GM06990 (cell line): ENCODE results near the gene FLNB.

Experiments used
- DNase-seq: peaks from one replicate; pipeline ENCODE4 v3.0.0-alpha.2; 2011; ENCODE audit not compliant: insufficient read length; ENCODE audit errors: extremely low read depth
- H3K27me3 ChIP-seq: replicated peaks from 2 replicates; pipeline ENCODE4 v1.6.0; 2011; ENCODE audit warnings: low read length; ENCODE audit not compliant: control insufficient read depth, insufficient read depth
- H3K36me3 ChIP-seq: 2 replicates; pipeline ENCODE4 v1.5.1; 2011; ENCODE audit warnings: low read length; ENCODE audit not compliant: control insufficient read depth, insufficient read depth
- H3K4me3 ChIP-seq: replicated peaks from 2 replicates; pipeline ENCODE4 v1.5.1; 2011; ENCODE audit warnings: low read depth, mild to moderate bottlenecking, control low read depth, low read length
- TF ChIP-seq, protein P1 (sequence below): IDR thresholded peaks from 2 replicates; pipeline ENCODE4 v1.5.1; 2011; ENCODE audit warnings: low read length, control low read depth, mild to moderate bottlenecking, inconsistent platforms; ENCODE audit not compliant: insufficient read depth, poor library complexity, severe bottlenecking

FLNB gene

DNA sequence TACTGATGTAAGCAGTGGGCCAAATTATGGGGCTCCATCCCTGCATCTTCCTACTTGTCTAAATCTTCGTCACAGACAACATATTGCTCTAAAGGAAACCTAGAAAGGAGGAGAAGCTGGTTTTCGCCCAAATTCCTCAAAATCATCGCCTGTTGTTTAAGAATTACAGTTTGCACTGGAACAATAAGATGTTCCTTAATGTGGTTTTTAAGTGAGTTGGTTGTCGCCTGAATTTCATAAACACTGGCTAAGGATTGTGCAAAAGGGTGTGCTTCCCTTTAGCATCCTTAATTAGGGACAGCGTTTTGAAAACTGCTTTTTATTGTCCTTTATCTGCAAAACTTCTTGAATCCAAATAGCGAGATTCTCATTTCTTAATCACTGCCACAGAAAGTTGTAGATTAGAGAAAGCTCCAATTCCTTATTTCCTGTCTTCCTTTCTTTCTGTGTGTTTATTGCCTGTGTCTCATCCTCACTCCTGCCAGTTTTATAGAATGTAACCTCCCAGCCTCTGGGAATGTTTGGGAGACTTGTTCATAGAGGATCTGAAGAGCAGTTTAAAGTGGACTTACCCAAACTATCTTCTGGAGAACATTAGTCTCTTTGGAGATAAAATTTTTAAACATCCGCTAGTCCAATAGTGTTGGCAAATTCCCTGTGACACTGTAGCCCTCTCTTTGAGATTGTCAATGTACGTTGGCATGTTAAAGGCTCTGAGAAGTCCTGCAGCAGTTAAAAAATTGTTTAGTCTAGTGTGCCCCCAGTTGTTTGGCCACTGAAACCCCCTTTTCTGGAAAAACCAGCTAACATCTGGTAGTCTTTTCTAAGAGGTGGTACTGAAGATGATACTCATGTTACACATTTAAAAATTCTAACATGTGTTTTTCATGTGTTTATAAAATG, 50.4 kb downstream of the FLNB start:
- DNase-seq = no peak
- H3K27me3 ChIP-seq = no peaks in the 10 kb centered on the region
- no peaks in the 10 kb centered on the region for H3K36me3 ChIP-seq
- no peak overlapping the region for H3K4me3 ChIP-seq
- TF ChIP-seq, protein P1, sequence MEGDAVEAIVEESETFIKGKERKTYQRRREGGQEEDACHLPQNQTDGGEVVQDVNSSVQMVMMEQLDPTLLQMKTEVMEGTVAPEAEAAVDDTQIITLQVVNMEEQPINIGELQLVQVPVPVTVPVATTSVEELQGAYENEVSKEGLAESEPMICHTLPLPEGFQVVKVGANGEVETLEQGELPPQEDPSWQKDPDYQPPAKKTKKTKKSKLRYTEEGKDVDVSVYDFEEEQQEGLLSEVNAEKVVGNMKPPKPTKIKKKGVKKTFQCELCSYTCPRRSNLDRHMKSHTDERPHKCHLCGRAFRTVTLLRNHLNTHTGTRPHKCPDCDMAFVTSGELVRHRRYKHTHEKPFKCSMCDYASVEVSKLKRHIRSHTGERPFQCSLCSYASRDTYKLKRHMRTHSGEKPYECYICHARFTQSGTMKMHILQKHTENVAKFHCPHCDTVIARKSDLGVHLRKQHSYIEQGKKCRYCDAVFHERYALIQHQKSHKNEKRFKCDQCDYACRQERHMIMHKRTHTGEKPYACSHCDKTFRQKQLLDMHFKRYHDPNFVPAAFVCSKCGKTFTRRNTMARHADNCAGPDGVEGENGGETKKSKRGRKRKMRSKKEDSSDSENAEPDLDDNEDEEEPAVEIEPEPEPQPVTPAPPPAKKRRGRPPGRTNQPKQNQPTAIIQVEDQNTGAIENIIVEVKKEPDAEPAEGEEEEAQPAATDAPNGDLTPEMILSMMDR = no peak

DNA sequence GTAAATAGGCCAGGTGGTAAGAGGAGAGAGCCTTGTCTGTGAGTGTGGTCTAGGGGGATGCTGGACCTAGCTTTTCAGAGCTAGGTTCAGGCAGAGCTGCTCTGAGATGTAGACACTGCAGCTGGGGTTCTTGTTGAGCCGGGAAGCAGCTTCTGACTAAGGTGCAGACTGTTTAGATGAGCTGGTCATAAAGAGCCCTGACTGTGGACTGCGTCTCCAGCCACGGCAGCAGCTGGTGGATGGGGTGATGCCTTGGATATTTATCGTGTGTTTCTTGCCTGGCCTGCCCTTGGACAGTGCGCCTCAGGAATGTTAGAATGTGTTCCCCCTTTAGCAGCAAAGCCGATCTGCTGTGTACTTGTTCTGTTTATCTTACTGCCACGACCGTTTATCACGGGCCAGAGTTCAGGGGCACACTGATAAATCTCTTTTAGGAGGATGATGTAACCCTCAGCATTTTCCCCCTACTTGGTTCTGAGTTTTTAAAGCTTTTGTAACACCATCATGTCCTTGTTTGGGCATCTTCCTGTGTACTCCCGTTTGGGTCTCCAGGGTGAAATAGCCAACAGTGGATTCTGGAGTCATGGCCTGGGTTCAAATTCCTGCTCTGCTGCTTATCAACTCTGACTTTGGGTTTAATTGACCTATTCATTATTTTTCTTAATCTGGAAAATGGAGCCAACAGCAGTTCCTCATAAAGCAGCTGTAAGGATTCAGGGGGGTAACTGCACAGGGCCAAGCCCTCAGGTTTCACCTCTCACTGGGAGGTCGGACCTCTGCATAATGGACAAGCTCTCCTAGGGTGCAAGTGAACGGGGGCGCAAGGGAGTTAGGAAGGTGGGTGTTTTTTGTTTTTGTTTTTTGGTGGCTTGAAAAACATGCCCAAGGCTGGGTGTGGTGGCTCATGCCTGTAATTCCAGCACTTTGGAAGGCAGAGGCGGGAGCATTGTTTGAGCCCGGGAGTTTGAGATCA, 51.4 kb downstream of the FLNB start:
- Histone ChIP-seq H3K27me3 (no peaks in the 10 kb centered on the region), H3K4me3 (no peak overlapping the region), H3K36me3 (no peaks in the 10 kb centered on the region)
- TF ChIP-seq, protein P1 = no peak
- no peak for DNase-seq

DNA sequence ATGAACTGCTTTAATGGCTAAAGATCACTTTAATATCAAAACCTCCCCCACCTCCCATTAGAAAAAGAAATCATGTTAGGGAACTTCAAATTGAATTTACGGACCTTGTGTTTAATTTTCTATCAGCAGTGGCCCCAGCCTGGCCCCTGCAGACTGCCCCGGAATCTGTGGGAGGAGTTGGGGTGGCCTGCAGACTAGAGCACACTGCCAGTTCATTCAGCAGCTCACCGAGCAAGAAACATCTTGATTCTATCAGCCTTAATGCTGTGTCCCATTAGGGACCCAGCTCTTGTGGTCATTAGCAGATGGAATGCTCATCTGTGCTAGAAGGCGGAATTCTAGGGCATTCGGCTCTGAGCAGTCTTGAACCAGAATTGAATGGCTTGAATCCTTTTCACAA, 54.2 kb downstream of the FLNB start:
- Histone ChIP-seq H3K27me3 (no peaks in the 10 kb centered on the region; the same call in 1 of the 2 replicates), H3K36me3 (no peaks in the 10 kb centered on the region), H3K4me3 (no peak overlapping the region)
- no peak for DNase-seq
- TF ChIP-seq, protein P1 = no peak

DNA sequence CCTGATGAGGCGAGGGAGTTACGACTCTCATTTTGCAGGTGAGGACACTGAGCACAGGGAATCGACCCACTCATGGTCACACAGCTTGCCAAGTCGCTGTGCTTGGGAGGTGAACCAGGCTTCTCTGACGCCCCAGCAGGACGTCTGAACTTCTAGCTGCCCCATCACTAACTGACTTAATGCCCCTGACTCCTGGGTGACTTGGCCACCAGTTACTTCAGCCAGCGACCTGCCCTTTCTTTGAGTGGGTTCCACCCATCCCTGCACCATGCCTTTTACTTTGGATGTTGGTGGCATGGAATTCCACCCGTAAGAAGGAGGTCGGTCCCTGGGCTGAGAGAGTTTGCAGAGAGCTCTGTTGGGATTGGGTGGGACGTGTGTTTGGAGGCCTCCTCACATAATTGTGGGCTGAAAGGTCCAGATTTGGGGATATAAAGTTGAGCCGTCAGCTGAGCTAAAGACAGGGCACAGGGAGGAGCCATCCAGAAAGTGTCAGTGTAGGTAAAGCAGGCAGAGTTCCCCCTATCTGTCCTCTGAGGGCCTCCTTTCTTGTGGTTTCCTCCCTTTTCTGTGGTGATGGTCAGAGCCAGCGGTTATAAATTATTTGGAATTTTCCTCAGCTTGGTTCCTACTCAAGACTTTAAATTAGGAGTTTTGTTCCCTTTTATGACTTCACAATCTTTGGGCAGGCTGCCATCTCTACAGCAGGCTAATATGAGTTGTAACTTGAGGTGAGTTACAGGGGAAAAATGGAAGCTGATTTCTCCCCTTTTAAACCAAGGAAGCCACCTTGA, 55.0 kb downstream of the FLNB start:
- TF ChIP-seq, protein P1 = no peak
- H3K4me3 ChIP-seq = no peak overlapping the region
- H3K36me3 ChIP-seq = no peaks in the 10 kb centered on the region
- H3K27me3 ChIP-seq = no peaks in the 10 kb centered on the region; the same call in 1 of the 2 replicates
- no peak for DNase-seq

DNA sequence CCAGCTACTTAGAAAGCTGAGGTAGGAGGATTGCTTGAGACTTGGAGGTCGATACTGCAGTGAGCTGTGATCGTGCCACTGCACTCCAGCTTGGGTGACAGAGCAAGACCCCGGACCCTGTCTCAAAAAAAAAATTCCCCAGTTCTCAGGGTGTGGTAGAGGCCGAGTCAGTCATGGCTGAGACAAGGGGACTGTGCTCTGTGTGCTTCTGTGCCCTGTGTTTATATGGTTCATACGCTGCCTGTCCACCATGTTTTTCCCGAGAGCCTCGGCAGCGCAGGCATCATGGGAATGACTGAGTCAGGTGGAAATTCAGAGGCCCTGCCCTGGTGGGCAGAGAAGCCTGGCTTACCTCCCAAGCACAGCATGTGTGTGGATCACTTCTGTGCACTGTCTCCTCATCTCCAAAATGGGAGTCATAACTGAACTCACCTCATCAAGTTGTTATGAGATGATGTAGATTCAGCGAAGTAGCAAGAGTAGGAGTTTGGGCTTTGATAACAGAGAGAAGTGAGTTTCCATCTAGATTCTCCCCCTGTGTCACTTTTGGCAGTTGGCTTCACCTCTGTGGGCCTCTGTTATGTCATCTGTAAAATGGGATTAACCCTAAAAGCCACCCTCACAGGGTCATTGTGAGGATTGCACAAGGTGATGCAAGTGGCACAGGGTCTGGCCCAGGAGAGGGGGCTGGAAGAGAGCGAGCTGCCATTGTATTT, 56.9 kb downstream of the FLNB start:
- H3K4me3 ChIP-seq = no peak overlapping the region
- H3K27me3 ChIP-seq = no peaks in the 10 kb centered on the region; the same call in 1 of the 2 replicates
- TF ChIP-seq, protein P1 = no peak
- no peaks in the 10 kb centered on the region for H3K36me3 ChIP-seq
- no peak for DNase-seq
